Measurements from ENCODE around the gene SAPCD2. TPM values are rescaled to one million over a fixed set of nuclear protein-coding genes. Genes with fewer than 3 reads are reported as not detected.
A peak's percentile ranks its signal among the peaks of the same experiment; 100 is the strongest.

SAPCD2 gene
- total and polyA plus RNA-seq, 9 of the 15 experiments (the other 6 are each of a cell fraction or from before 2014, with no cell fraction given), result 3.4 to 91.8 (median 18.8) TPM

DNA sequence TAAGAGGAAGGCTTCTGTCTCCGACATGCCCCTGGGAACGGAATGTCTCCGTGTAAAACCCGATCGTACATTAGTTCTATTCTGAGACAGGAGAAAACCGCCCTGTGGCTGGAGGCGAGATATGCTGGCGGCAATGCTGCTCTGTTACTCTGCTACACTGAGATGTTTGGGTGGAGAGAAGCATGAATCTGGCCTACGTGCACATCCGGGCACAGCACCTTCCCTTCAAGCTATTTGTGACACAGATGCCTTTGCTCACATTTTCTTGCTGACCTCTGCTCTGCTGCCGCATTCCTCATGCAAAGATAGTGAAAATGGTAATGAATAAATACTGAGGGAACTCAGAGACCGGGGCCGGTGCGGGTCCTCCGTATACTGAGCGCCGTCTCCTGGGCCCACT is 46.4 kb upstream of the SAPCD2 start (continued):
- TF ChIP-seq MAFG (tag; conservative IDR thresholded peaks at IDR 0.05), result no peak
- TF ChIP-seq, protein P1, sequence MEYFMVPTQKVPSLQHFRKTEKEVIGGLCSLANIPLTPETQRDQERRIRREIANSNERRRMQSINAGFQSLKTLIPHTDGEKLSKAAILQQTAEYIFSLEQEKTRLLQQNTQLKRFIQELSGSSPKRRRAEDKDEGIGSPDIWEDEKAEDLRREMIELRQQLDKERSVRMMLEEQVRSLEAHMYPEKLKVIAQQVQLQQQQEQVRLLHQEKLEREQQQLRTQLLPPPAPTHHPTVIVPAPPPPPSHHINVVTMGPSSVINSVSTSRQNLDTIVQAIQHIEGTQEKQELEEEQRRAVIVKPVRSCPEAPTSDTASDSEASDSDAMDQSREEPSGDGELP (CRISPR knock-in tag; IDR thresholded peaks at IDR 0.05; ENCODE audit: borderline replicate concordance), result no peak
- TF ChIP-seq, protein P2, sequence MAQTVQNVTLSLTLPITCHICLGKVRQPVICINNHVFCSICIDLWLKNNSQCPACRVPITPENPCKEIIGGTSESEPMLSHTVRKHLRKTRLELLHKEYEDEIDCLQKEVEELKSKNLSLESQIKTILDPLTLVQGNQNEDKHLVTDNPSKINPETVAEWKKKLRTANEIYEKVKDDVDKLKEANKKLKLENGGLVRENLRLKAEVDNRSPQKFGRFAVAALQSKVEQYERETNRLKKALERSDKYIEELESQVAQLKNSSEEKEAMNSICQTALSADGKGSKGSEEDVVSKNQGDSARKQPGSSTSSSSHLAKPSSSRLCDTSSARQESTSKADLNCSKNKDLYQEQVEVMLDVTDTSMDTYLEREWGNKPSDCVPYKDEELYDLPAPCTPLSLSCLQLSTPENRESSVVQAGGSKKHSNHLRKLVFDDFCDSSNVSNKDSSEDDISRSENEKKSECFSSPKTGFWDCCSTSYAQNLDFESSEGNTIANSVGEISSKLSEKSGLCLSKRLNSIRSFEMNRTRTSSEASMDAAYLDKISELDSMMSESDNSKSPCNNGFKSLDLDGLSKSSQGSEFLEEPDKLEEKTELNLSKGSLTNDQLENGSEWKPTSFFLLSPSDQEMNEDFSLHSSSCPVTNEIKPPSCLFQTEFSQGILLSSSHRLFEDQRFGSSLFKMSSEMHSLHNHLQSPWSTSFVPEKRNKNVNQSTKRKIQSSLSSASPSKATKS (CRISPR knock-in tag; IDR thresholded peaks at IDR 0.05), result no peak
- TF ChIP-seq KDM5B (IDR thresholded peaks at IDR 0.05; ENCODE audit: insufficient replicate concordance, low read depth, low read length), result peak; percentile 19

DNA sequence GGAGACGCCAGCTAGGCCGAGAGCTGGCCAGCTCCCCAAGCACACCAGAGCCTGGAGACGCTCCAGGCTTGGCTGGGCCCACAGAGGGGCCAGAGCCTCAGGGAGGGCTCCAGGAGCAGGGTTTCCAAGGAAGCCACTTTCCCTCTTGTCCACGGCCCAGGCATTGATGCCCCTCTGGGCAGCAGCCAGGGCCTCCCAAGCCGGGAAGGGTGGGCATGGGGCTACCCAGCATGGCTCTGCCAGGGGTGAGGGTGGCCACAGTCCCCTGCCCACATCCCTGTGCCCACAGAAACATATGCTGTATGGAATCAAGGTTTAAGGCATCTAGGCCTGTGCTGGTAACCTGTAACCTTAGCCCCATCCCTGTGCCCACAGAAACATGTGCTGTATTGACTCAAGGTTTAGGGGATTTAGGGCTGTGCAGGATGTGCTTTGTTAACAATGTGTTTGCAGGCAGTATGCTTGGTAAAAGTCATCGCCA is 45.7 kb upstream of the SAPCD2 start:
- ChIA-PET POLR2A (interaction anchor here (0.6 to 1.0 kb wide), 2 partner anchors 9 kb away, joined by 3 read pairs; no protein-coding TSS in a partner anchor), CTCF (ENCODE audit: low intra/inter-chr PET ratio) (no interaction called here)
- no TSS peak for BruUV-seq (replicated peaks)
- no peak overlapping the region; the same call in 1 of the 2 replicates for H3K4me2 ChIP-seq (ENCODE audit: insufficient read depth, low read length)
- H3K36me3 ChIP-seq (ENCODE audit: control insufficient read depth, insufficient read depth, low read length), result peaks cover 25% of the 10 kb centered on the region; the same call in 2 of the 3 replicates
- no peaks in the 10 kb centered on the region for H3K27me3 ChIP-seq (ENCODE audit: control insufficient read depth in 2 of 2, insufficient read depth in 2 of 2, low read length in 2 of 2)
- H3K4me1 ChIP-seq (replicated peaks in 1 of 2; ENCODE audit: control insufficient read depth in 2 of 2, insufficient read depth in 2 of 2, low read length in 2 of 2), result peaks cover 18 to 58% of the 10 kb centered on the region in 2 experiments
- H2AFZ ChIP-seq (ENCODE audit: low read depth, low read length), result no peak overlapping the region
- TF ChIP-seq GATAD2A (IDR thresholded peaks at IDR 0.05) (no peak), TEAD4 (IDR thresholded peaks at IDR 0.05; ENCODE audit: low read length) (no peak), TEAD4 (CRISPR knock-in tag; IDR thresholded peaks at IDR 0.05; ENCODE audit: borderline replicate concordance) (0 out of 2 replicates have a peak, but pooled peaks have one; percentile 18), KDM4B (IDR thresholded peaks at IDR 0.05; ENCODE audit: borderline replicate concordance in 2 of 2, low read depth in 1 of 2) (no peak), HNRNPK (IDR thresholded peaks at IDR 0.05; ENCODE audit: low read depth, low read length, poor library complexity, severe bottlenecking) (no peak), CHCHD3 (CRISPR knock-in tag; IDR thresholded peaks at IDR 0.05) (no peak), FOXA3 (CRISPR knock-in tag; conservative IDR thresholded peaks at IDR 0.05 in 1 of 2, IDR thresholded peaks at IDR 0.05 in 1 of 2) (peak in 1 of 2 experiments; percentile 86; a peak in 1 of 4 replicates)
- TF ChIP-seq, protein P3, sequence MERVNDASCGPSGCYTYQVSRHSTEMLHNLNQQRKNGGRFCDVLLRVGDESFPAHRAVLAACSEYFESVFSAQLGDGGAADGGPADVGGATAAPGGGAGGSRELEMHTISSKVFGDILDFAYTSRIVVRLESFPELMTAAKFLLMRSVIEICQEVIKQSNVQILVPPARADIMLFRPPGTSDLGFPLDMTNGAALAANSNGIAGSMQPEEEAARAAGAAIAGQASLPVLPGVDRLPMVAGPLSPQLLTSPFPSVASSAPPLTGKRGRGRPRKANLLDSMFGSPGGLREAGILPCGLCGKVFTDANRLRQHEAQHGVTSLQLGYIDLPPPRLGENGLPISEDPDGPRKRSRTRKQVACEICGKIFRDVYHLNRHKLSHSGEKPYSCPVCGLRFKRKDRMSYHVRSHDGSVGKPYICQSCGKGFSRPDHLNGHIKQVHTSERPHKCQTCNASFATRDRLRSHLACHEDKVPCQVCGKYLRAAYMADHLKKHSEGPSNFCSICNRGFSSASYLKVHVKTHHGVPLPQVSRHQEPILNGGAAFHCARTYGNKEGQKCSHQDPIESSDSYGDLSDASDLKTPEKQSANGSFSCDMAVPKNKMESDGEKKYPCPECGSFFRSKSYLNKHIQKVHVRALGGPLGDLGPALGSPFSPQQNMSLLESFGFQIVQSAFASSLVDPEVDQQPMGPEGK (CRISPR knock-in tag; IDR thresholded peaks at IDR 0.05; ENCODE audit: borderline replicate concordance), result no peak
- DNase-seq (ENCODE audit: extremely low read depth in 1 of 4, low spot score in 3 of 4) (no peak), FAIRE-seq (peak; percentile 11), ATAC-seq (no peak)
- in situ Hi-C loops (cut with MboI) (no loop called here), intact Hi-C loops (cut with micrococcal nuclease) (loop anchor here (5.0 kb wide), 1 partner anchor 64 kb away; the partner anchor contains the start of gene ENTPD2)
- peaks cover 27% of the 10 kb centered on the region for H3K79me2 ChIP-seq (ENCODE audit: control insufficient read depth, insufficient read depth, low read length)
- WGBS (ENCODE audit: insufficient coverage, low coverage, missing lambda C conversion rate), result 79% methylated on average over 6 of the region's 6 CpGs
- no peaks in the 10 kb centered on the region for H3K9me1 ChIP-seq (ENCODE audit: control insufficient read depth, insufficient read depth, low read length)
- H4K20me1 ChIP-seq (replicated peaks; ENCODE audit: control insufficient read depth, insufficient read depth, low read length), result no peaks in the 10 kb centered on the region
- H3K9me3 ChIP-seq (replicated peaks; ENCODE audit: control insufficient read depth, insufficient read depth, low read depth, low read length), result no peaks in the 10 kb centered on the region
- H3K27ac ChIP-seq (ENCODE audit: extremely low read depth, low read depth, low read length), result no peak overlapping the region
- H3K9ac ChIP-seq (ENCODE audit: insufficient read depth in 1 of 2, low read depth in 2 of 2, low read length in 2 of 2), result peak overlapping the region in 1 of 2 experiments; percentile 90; a peak in 2 of 4 replicates
- H3K4me3 ChIP-seq, result no peak overlapping the region

Measured in K562 (cell line).